Measurements from ENCODE around the gene TP73.

TP73 gene

GRCh38 chr1:3673381-3674099, 21.2 kb downstream of the TP73 start:
- DNase-seq (ENCODE audit: low spot score), result no peak

GRCh38 chr1:3674100-3675094, 22.1 kb downstream of the TP73 start:
- no peak for DNase-seq (ENCODE audit: low spot score)

- DNase-seq (ENCODE audit: low spot score), result no peak
These were observed 23.1 kb downstream of the TP73 start for GRCh38 chr1:3675436-3675835.

- no peak for DNase-seq (ENCODE audit: low spot score)
These were observed 24.5 kb downstream of the TP73 start for GRCh38 chr1:3676581-3677470.

- DNase-seq (ENCODE audit: low spot score), result no peak
These were observed 25.2 kb downstream of the TP73 start for GRCh38 chr1:3677484-3677883.

- DNase-seq (ENCODE audit: low spot score), result peak; percentile 59
These were observed 26.2 kb downstream of the TP73 start for GRCh38 chr1:3678361-3679097.

- DNase-seq (ENCODE audit: low spot score), result peak; percentile 39
These were observed 26.8 kb downstream of the TP73 start for GRCh38 chr1:3679098-3679555.

- no peak for DNase-seq (ENCODE audit: low spot score)
These were observed 27.6 kb downstream of the TP73 start for GRCh38 chr1:3679799-3680453.

GRCh38 chr1:3680488-3681230, 28.3 kb downstream of the TP73 start:
- peak; percentile 36 for DNase-seq (ENCODE audit: low spot score)

GRCh38 chr1:3681231-3681897, 29.0 kb downstream of the TP73 start:
- no peak for DNase-seq (ENCODE audit: low spot score)

- DNase-seq (ENCODE audit: low spot score), result no peak
These were observed 29.8 kb downstream of the TP73 start for GRCh38 chr1:3681898-3682806.

GRCh38 chr1:3683197-3683596, 30.9 kb downstream of the TP73 start:
- no peak for DNase-seq (ENCODE audit: low spot score)

- no peak for DNase-seq (ENCODE audit: low spot score)
These were observed 31.7 kb downstream of the TP73 start for GRCh38 chr1:3683992-3684391.

GRCh38 chr1:3685222-3685621, 32.9 kb downstream of the TP73 start:
- no peak for DNase-seq (ENCODE audit: low spot score)

GRCh38 chr1:3685906-3686305, 33.6 kb downstream of the TP73 start:
- no peak for DNase-seq (ENCODE audit: low spot score)

GRCh38 chr1:3687504-3687903, 35.2 kb downstream of the TP73 start:
- DNase-seq (ENCODE audit: low spot score), result no peak

- no peak for DNase-seq (ENCODE audit: low spot score)
These were observed 36.2 kb downstream of the TP73 start for GRCh38 chr1:3688356-3689137.
